KMS-11 (cell line): ENCODE results near the gene SPRR1A.

Experiments used
- H2AFZ ChIP-seq: fragments of 200-600 bp; sonication (generic); 2 replicates; pipeline ENCODE4 v1.6.1; 2016; ENCODE audit warnings: antibody characterized with exemption, mixed run types, low read depth
- H3K27ac ChIP-seq: fragments of 200-600 bp; sonication (generic); 2 replicates; pipeline ENCODE4 v1.6.1; 2016; ENCODE audit warnings: mild to moderate bottlenecking, mixed run types
- H3K27me3 ChIP-seq: fragments of 200-600 bp; sonication (generic); 2 replicates; pipeline ENCODE4 v1.6.1; 2017; ENCODE audit warnings: mild to moderate bottlenecking, low read depth, mixed run types, moderate library complexity; ENCODE audit not compliant: insufficient read depth
- H3K36me3 ChIP-seq: fragments of 200-600 bp; sonication (generic); 2 replicates; pipeline ENCODE4 v1.6.1; 2017; ENCODE audit warnings: mild to moderate bottlenecking, mixed run types; ENCODE audit not compliant: insufficient read depth
- H3K4me1 ChIP-seq: fragments of 200-600 bp; sonication (generic); 2 replicates; pipeline ENCODE4 v1.6.1; 2016; ENCODE audit warnings: mild to moderate bottlenecking, low read depth, mixed run types; ENCODE audit not compliant: poor library complexity, severe bottlenecking
- H3K4me2 ChIP-seq: fragments of 200-600 bp; sonication (generic); 2 replicates; pipeline ENCODE4 v1.7.0; 2016; ENCODE audit warnings: mild to moderate bottlenecking, mixed run types
- H3K4me3 ChIP-seq: fragments of 200-600 bp; sonication (generic); IDR thresholded peaks from 2 replicates; pipeline ENCODE4 v1.6.1; 2017; ENCODE audit warnings: low read depth, low read length, mixed read lengths; ENCODE audit not compliant: insufficient read depth
- H3K79me2 ChIP-seq: fragments of 200-600 bp; sonication (generic); 2 replicates; pipeline ENCODE4 v1.6.1; 2016; ENCODE audit warnings: low read depth, mixed run types; ENCODE audit not compliant: insufficient read depth
- H3K9ac ChIP-seq: fragments of 200-600 bp; sonication (generic); 2 replicates; pipeline ENCODE4 v1.6.1; 2016; ENCODE audit warnings: mild to moderate bottlenecking, mixed run types
- H4K20me1 ChIP-seq: fragments of 200-600 bp; sonication (generic); 2 replicates; pipeline ENCODE4 v1.6.1; 2016; ENCODE audit warnings: mild to moderate bottlenecking, mixed run types; ENCODE audit not compliant: insufficient read depth
- TF ChIP-seq, protein P1 (sequence below): fragments of 200-600 bp; sonication (generic); conservative IDR thresholded peaks from 2 replicates; pipeline ENCODE4 v1.6.1; 2017; ENCODE audit warnings: low read depth, mild to moderate bottlenecking, antibody characterized with exemption, low read length, moderate library complexity, mixed read lengths

SPRR1A gene

DNA sequence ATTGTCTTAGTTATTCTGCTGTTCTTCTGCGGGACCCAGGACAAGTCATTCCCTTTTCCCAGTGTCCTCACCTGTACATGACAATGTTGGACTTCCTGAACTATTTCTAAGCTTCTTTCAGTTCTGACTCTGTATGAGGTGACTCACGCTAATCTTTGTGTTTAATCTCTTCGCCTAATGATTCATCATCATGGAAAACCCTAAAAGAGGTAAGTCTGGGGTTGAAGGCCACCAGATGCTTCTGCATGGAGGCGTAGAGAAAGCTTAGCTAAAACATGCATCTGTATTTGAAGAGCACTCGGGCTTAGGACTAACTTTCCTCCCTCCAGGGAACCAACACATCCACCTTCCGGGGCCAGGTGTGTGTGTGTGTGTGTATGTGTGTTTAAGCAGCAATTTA lies 29.4 kb upstream of the SPRR1A start:
- Histone ChIP-seq H3K4me1 (no peaks in the 10 kb centered on the region), H3K9ac (no peak overlapping the region), H3K27ac (no peak overlapping the region), H3K79me2 (no peaks in the 10 kb centered on the region), H3K4me2 (no peak overlapping the region), H3K36me3 (no peaks in the 10 kb centered on the region), H3K4me3 (no peak overlapping the region), H3K27me3 (no peaks in the 10 kb centered on the region), H2AFZ (no peak overlapping the region), H4K20me1 (no peaks in the 10 kb centered on the region)
- TF ChIP-seq, protein P1, sequence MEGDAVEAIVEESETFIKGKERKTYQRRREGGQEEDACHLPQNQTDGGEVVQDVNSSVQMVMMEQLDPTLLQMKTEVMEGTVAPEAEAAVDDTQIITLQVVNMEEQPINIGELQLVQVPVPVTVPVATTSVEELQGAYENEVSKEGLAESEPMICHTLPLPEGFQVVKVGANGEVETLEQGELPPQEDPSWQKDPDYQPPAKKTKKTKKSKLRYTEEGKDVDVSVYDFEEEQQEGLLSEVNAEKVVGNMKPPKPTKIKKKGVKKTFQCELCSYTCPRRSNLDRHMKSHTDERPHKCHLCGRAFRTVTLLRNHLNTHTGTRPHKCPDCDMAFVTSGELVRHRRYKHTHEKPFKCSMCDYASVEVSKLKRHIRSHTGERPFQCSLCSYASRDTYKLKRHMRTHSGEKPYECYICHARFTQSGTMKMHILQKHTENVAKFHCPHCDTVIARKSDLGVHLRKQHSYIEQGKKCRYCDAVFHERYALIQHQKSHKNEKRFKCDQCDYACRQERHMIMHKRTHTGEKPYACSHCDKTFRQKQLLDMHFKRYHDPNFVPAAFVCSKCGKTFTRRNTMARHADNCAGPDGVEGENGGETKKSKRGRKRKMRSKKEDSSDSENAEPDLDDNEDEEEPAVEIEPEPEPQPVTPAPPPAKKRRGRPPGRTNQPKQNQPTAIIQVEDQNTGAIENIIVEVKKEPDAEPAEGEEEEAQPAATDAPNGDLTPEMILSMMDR, result no peak

- H3K27ac ChIP-seq, result no peak overlapping the region
- H3K4me2 ChIP-seq, result no peak overlapping the region
- TF ChIP-seq, protein P1, result no peak
- no peaks in the 10 kb centered on the region for H3K27me3 ChIP-seq
- no peaks in the 10 kb centered on the region for H4K20me1 ChIP-seq
- no peak overlapping the region for H2AFZ ChIP-seq
- no peaks in the 10 kb centered on the region for H3K36me3 ChIP-seq
- no peak overlapping the region for H3K9ac ChIP-seq
- no peaks in the 10 kb centered on the region for H3K79me2 ChIP-seq
- H3K4me3 ChIP-seq, result no peak overlapping the region
- H3K4me1 ChIP-seq, result no peaks in the 10 kb centered on the region
Observed at GRCh38 chr1:152957561-152957960, 26.3 kb upstream of the SPRR1A start.

DNA sequence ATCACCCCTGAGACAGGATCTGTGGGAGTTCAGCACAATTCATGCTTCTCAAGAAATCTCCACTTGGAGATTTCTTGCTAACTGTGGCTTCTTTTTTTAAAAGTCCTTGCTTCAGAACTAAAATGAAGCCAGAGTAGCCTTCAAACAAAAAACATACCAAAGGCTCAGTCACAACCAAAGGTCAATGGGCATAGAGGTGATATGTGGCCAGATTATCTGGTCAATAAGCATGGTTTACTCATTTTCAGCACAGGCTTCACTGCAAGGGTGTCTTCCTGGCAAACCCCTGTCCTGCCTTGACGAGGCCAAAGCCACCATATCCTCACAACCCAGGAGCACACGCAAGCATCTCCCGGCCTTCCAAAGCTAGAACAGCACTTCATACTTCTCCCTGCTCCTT lies 24.6 kb upstream of the SPRR1A start:
- no peak overlapping the region for H3K9ac ChIP-seq
- no peaks in the 10 kb centered on the region for H4K20me1 ChIP-seq
- TF ChIP-seq, protein P1, result no peak
- H3K36me3 ChIP-seq, result no peaks in the 10 kb centered on the region
- H3K4me3 ChIP-seq, result no peak overlapping the region
- no peaks in the 10 kb centered on the region for H3K79me2 ChIP-seq
- no peaks in the 10 kb centered on the region for H3K27me3 ChIP-seq
- H2AFZ ChIP-seq, result no peak overlapping the region
- H3K4me2 ChIP-seq, result no peak overlapping the region
- H3K27ac ChIP-seq, result no peak overlapping the region
- no peaks in the 10 kb centered on the region for H3K4me1 ChIP-seq

DNA sequence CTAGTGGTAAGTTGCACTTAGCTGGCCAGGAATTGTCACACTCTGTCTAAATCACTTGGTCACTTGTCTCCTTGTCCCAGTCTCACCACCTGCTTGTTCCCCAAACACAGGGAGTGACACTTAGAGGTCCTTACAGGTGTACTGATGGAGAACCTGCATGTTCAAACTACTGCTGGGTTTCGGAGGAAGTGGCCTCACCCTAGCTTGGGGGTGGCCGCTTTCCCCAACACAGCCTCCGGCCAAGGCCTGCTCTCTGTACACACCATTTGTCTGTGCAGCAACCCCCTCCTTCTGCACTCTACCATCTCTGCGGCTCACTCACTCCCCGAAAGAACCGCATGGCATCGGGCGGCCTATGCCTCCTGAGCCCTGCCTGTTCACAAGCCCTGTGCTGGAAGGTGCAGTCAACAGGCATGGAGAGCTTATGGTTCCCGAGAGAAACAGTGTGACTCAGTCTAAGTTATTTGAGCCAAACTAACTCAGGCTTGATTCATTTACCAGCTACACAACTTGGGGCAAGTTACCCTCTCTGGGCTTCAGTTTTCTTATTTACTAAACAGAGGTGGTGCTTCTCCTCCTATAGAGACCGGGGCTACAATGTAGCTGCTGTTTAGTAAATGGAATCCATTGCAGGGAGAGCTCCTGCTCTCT lies 24.0 kb upstream of the SPRR1A start:
- H3K4me3 ChIP-seq, result no peak overlapping the region
- H2AFZ ChIP-seq, result no peak overlapping the region
- H3K36me3 ChIP-seq, result no peaks in the 10 kb centered on the region
- TF ChIP-seq, protein P1, result no peak
- H3K4me2 ChIP-seq, result no peak overlapping the region
- no peaks in the 10 kb centered on the region for H3K4me1 ChIP-seq
- H3K79me2 ChIP-seq, result no peaks in the 10 kb centered on the region
- H3K27me3 ChIP-seq, result no peaks in the 10 kb centered on the region
- no peak overlapping the region for H3K27ac ChIP-seq
- H3K9ac ChIP-seq, result no peak overlapping the region
- no peaks in the 10 kb centered on the region for H4K20me1 ChIP-seq
